Nephron (organoid): Measurements from ENCODE around the gene GRAMD1B.
A peak's percentile ranks its signal among the peaks of the same experiment; 100 is the strongest.
"Not testable (repeated sequence)": the region's sequence is repeated elsewhere in the genome, so short reads cannot be mapped to it uniquely, and the experiment has no call there.

Source experiments
- H3K27ac Mint-ChIP-seq, 3 experiments: 2 replicates each; pipeline ENCODE4 v1.8.0; 2020; ENCODE audit warnings: mixed read lengths in 3 of 3, mild to moderate bottlenecking in 2 of 3, moderate library complexity in 1 of 3
- H3K27me3 Mint-ChIP-seq: 2 replicates; pipeline ENCODE4 v1.8.0; 2021; ENCODE audit warnings: low read depth, mild to moderate bottlenecking, moderate library complexity, mixed read lengths
- H3K36me3 Mint-ChIP-seq: 2 replicates; pipeline ENCODE4 v1.8.0; 2020; ENCODE audit warnings: low read depth, mixed read lengths
- H3K4me1 Mint-ChIP-seq: 2 replicates; pipeline ENCODE4 v1.8.0; 2020; ENCODE audit warnings: mixed read lengths
- H3K4me3 Mint-ChIP-seq, 3 experiments: 2 replicates each; pipeline ENCODE4 v1.8.0; 2020; ENCODE audit warnings: mild to moderate bottlenecking in 3 of 3, mixed read lengths in 3 of 3, moderate library complexity in 2 of 3
- H3K9me3 Mint-ChIP-seq: 2 replicates; pipeline ENCODE4 v1.8.0; 2020; ENCODE audit warnings: mixed read lengths
- TF ChIP-seq, protein P1 (sequence below), 3 experiments: fragments of 200-600 bp; sonication (generic); IDR thresholded peaks; one replicate each; pipeline ENCODE4 v1.5.0; 2021; ENCODE audit warnings: antibody characterized with exemption in 3 of 3; ENCODE audit not compliant: unreplicated experiment in 3 of 3

GRAMD1B gene

DNA sequence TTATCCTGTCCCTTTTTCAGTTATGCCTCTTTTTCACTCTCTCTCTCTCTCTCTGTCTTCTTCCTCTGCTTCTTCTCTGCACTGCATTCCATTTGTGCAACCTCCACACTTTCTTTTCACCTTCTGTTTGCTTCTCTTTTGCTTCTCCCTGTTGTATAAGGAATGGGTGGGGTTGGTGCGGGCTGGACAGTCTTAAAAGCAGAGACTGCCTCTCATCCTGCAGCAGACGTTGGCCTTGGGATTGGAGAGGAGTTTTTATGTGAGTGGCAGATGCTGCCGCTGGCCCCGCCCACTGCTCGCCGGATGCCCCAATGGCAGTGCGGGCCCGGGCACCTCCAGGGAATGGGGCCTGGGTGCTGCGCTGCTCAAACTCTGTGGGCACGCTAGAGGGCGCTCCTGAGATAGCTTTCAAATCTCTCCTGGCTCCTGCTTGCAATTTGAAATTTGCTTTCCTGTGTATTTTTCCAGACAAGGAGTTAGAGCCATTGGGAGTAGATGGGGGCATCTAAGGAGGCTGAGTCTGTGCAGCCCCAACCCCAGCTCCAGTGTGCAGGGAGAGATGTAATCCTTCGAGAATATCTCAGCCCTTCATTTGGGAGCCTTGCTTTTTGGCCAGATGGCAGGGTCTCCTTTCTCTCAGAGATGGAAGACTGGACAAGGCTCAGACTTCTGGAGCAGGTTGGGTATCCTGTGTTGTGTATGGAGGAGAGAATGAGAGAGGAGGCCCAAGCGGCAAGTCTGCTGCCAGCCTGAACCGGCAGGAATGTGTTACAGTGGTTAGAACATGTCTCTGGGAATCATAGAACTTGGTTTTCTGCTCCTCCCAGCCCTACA, 81.2 kb downstream of the GRAMD1B start:
- TF ChIP-seq, protein P1, sequence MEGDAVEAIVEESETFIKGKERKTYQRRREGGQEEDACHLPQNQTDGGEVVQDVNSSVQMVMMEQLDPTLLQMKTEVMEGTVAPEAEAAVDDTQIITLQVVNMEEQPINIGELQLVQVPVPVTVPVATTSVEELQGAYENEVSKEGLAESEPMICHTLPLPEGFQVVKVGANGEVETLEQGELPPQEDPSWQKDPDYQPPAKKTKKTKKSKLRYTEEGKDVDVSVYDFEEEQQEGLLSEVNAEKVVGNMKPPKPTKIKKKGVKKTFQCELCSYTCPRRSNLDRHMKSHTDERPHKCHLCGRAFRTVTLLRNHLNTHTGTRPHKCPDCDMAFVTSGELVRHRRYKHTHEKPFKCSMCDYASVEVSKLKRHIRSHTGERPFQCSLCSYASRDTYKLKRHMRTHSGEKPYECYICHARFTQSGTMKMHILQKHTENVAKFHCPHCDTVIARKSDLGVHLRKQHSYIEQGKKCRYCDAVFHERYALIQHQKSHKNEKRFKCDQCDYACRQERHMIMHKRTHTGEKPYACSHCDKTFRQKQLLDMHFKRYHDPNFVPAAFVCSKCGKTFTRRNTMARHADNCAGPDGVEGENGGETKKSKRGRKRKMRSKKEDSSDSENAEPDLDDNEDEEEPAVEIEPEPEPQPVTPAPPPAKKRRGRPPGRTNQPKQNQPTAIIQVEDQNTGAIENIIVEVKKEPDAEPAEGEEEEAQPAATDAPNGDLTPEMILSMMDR (IDR thresholded peaks at IDR 0.05; ENCODE audit: unreplicated experiment in 3 of 3): peak; percentile 91 to 96 (median 92)
- Mint-ChIP-seq H3K9me3 (no peaks in the 10 kb centered on the region), H3K36me3 (no peaks in the 10 kb centered on the region), H3K27me3 (peaks cover 7% of the 10 kb centered on the region), H3K4me1 (peaks cover 9% of the 10 kb centered on the region), H3K27ac (peak overlapping the region; percentile 17 to 75 (median 74)), H3K4me3 (peak overlapping the region; percentile 4 to 37 (median 9))

DNA sequence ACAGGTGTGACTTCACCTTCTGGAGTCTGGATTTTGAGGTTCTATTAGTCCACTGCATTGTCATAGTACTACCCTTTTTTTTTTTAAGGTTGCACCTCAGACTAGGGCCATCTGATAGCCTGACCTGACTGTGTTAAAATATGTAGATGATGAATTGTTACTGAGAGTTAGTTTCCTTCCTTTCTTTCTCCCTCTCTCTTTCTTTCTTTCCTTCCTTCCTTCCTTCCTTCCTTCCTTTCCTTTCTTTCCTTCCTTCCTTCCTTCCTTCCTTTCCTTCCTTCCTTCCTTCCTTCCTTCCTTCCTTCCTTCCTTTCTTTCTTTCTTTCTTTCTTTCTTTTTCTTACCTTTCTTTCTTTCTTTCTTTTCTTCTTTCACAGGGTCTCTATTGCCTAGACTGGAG, 83.2 kb downstream of the GRAMD1B start:
- not testable (repeated sequence) for H3K9me3 Mint-ChIP-seq, H3K36me3 Mint-ChIP-seq, H3K27ac Mint-ChIP-seq, H3K4me3 Mint-ChIP-seq
- Mint-ChIP-seq H3K4me1 (peaks cover 16% of the 10 kb centered on the region), H3K27me3 (peaks cover 12% of the 10 kb centered on the region)

DNA sequence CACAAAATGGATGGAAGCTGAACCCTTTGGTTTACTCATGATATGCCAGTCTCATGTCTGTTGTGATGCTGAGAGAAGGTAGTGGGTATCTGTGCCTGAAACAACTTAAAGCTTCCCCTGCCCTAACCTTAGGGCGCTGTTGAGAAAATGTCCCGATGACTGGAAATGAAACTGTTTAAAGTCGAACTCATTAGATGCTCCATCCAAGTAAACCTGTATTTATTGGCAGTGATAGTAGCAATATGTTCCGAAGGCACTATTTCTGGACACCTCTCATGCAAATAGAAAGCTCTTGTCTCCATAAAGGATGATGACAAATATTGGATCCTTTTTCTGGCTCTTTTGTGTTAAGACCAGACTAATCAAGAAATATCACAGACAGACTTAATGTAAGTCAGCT, 86.2 kb downstream of the GRAMD1B start:
- Mint-ChIP-seq H3K36me3 (no peaks in the 10 kb centered on the region), H3K4me1 (peaks cover 25% of the 10 kb centered on the region), H3K4me3 (no peak overlapping the region), H3K27ac (no peak overlapping the region), H3K27me3 (peaks cover 21% of the 10 kb centered on the region), H3K9me3 (peaks cover under 1% of the 10 kb centered on the region)
- TF ChIP-seq, protein P1 (IDR thresholded peaks at IDR 0.05; ENCODE audit: unreplicated experiment in 3 of 3): no peak

DNA sequence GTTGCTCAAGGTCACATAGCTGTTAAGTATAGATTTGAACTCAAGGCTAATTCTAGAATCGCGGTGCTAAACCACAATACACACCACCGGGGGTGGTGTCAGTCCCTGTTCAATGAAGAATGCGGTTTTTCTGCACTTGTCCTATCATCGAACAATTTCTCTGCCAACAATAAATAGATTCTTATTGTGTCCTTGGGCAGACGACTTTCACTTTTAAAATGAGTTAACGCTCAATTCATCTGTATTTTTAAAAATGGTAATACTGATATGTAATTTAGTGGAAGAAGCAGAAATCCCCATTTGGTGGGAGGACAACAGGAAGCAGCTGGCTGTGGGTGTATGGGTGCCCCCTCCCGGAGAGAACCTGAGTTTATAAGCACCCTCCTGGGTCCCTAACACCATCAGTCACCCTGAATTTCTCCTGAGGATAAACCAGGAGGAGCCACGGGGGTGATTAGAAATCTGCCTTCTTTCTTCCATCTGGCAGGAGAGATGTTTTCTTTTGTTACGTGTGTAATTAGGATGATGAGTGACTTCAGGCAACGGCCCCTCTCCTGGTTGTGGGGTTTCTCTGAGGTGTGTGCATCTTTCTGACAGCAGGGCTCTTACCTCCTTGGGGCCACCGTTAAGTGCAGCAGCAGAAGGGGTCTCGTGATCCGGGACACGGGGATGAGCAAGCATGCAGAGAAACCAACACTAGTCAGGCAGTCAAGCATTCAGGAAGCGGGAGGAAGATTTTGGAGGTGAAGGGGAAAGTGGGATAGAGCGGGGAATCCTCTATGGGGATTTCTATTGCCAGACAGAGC, 87.7 kb downstream of the GRAMD1B start:
- peaks cover 3% of the 10 kb centered on the region for H3K9me3 Mint-ChIP-seq
- peaks cover 22% of the 10 kb centered on the region for H3K4me1 Mint-ChIP-seq
- H3K27me3 Mint-ChIP-seq: peaks cover 21% of the 10 kb centered on the region
- TF ChIP-seq, protein P1 (IDR thresholded peaks at IDR 0.05; ENCODE audit: unreplicated experiment in 3 of 3): no peak
- no peak overlapping the region for H3K4me3 Mint-ChIP-seq
- peak overlapping the region in 1 of 3 experiments; percentile 5 for H3K27ac Mint-ChIP-seq
- H3K36me3 Mint-ChIP-seq: no peaks in the 10 kb centered on the region

DNA sequence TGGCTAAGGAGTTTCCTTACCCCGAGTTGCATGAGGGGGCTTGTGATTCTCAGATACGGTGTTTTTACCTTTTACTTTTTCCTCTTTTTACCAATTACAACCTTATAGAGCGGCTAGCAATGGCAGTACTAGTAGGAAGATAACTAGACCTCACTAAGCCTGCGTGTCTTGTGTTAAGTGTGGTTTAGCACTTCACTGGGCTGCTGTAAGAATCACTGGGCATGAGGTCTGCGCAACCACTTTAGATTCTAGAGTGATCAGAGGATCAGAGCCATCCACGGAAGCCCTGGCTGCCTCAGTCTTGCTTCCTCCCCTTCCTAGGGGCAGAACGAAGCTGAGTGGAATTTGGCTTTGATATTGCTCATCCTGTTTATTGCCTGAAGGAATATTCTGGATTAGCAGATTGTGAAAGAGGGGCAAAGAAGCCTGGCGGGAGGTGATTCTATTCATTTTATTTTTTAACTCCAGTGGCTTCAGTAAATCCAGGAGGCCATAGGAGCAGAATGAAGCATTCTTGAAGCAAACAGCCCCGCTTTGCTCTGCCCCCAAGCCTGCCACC, 88.5 kb downstream of the GRAMD1B start:
- H3K4me3 Mint-ChIP-seq: no peak overlapping the region
- TF ChIP-seq, protein P1 (IDR thresholded peaks at IDR 0.05; ENCODE audit: unreplicated experiment in 3 of 3): no peak
- H3K36me3 Mint-ChIP-seq: no peaks in the 10 kb centered on the region
- H3K9me3 Mint-ChIP-seq: peaks cover 3% of the 10 kb centered on the region
- peaks cover 18% of the 10 kb centered on the region for H3K27me3 Mint-ChIP-seq
- H3K4me1 Mint-ChIP-seq: peaks cover 22% of the 10 kb centered on the region
- peak overlapping the region in 1 of 3 experiments; percentile 5 for H3K27ac Mint-ChIP-seq
